ENCODE data around the gene RGS13.

Gene RGS13

DNA sequence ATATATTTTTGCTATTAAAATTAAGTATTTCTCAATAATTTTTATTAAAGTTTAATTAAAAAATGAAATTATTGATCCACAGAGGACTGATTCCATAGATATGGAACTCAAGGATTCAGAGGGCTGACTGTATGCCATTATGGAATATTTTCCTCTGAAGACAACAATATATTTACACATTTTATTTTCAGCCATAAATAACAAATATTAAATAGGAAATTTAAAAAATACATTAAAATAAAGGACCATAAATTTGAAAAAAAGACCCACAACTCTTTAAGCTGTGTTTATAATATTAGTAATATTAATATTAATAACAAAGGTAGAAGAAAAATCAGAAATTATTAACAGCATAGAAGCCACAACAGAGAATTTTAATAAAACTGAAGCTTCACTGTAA lies 18.2 kb downstream of the RGS13 start:
- DNase-seq: no peak
- Mint-ChIP-seq H3K4me1 (no peaks in the 10 kb centered on the region), H3K9me3 (no peaks in the 10 kb centered on the region), H3K27me3 (ENCODE audit: low read depth, poor library complexity) (peaks cover 8% of the 10 kb centered on the region), H3K4me3 (no peak overlapping the region), H3K27ac (no peak overlapping the region), H3K36me3 (ENCODE audit: low read depth) (no peaks in the 10 kb centered on the region)
- TF ChIP-seq, protein P1, sequence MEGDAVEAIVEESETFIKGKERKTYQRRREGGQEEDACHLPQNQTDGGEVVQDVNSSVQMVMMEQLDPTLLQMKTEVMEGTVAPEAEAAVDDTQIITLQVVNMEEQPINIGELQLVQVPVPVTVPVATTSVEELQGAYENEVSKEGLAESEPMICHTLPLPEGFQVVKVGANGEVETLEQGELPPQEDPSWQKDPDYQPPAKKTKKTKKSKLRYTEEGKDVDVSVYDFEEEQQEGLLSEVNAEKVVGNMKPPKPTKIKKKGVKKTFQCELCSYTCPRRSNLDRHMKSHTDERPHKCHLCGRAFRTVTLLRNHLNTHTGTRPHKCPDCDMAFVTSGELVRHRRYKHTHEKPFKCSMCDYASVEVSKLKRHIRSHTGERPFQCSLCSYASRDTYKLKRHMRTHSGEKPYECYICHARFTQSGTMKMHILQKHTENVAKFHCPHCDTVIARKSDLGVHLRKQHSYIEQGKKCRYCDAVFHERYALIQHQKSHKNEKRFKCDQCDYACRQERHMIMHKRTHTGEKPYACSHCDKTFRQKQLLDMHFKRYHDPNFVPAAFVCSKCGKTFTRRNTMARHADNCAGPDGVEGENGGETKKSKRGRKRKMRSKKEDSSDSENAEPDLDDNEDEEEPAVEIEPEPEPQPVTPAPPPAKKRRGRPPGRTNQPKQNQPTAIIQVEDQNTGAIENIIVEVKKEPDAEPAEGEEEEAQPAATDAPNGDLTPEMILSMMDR (IDR thresholded peaks at IDR 0.05): no peak

DNA sequence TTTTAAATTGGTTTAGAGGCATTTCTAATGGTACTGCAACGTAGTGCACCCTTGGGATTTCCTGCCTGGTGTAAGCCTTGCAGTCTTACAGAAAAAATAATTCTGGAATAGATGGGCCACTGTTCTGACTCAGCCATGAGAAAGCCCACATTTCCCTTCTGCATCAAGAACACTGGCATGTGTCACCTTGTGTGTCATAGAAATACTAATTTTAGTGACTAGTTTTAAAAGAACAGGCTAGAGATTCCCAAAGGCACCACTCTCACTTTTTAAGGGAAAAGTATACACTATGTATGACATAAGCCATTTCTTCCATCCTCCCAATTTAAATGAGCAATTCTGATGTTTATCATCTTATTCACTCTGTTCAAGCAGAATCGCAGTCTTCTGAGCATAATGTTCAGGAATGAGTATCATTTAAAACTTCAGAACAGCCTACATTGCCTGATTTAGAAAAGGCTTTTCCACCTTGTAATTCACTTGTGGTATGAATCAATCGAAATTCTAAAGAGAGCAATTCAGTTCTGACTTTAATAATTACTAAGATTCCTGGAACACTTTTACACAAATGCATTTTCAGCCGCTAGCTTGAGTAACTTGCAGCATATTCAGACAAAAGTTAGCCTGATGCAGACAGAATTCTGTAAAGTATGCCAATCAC lies 18.8 kb downstream of the RGS13 start:
- Mint-ChIP-seq H3K4me1 (no peaks in the 10 kb centered on the region), H3K27me3 (ENCODE audit: low read depth, poor library complexity) (peaks cover 8% of the 10 kb centered on the region), H3K36me3 (ENCODE audit: low read depth) (no peaks in the 10 kb centered on the region), H3K9me3 (no peaks in the 10 kb centered on the region), H3K4me3 (no peak overlapping the region), H3K27ac (no peak overlapping the region)
- TF ChIP-seq, protein P1 (IDR thresholded peaks at IDR 0.05): no peak
- no peak for DNase-seq

DNA sequence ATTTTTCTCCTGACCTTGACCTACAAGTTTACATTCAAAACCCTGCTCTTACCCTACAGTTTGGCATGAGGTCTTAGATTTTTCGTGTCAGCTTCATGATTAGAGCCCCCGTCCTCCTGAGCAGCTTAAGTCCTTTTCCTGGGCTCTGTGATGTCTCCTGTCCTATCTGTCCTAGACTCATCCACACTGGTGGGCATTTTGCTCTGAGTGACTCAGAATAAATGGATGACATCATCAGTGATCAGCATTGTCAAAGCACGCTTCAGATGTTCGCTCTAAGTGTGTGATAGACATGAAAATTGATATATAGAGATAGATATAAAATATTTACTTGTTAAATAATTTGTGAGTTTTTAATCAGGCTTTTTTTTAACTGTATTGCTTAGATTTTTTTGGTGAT lies 21.8 kb downstream of the RGS13 start:
- H3K27me3 Mint-ChIP-seq (ENCODE audit: low read depth, poor library complexity): peaks cover 8% of the 10 kb centered on the region
- H3K4me1 Mint-ChIP-seq: no peaks in the 10 kb centered on the region
- no peaks in the 10 kb centered on the region for H3K36me3 Mint-ChIP-seq (ENCODE audit: low read depth)
- no peak overlapping the region for H3K4me3 Mint-ChIP-seq
- DNase-seq: no peak
- peaks cover 5% of the 10 kb centered on the region for H3K9me3 Mint-ChIP-seq
- no peak overlapping the region for H3K27ac Mint-ChIP-seq
- TF ChIP-seq, protein P1 (IDR thresholded peaks at IDR 0.05): no peak

DNA sequence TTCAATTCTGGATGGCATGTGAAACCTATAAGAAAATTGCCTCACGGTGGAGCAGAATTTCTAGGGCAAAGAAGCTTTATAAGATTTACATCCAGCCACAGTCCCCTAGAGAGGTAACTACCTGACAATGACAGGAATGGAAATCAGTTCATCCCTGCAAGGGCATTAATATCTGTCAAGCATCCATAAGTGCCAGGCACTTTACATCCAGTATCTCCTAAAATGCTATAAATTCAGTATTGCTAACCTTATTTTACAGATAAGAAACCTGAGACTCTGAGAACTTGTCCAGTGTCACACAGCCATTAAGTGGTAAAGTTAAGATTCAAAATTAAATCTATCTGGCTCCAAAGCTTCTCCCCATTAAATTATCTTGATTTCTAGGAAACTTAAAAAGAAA lies 22.3 kb downstream of the RGS13 start:
- H3K4me3 Mint-ChIP-seq: no peak overlapping the region
- TF ChIP-seq, protein P1 (IDR thresholded peaks at IDR 0.05): no peak
- H3K4me1 Mint-ChIP-seq: no peaks in the 10 kb centered on the region
- H3K27ac Mint-ChIP-seq: no peak overlapping the region
- DNase-seq: no peak
- peaks cover 8% of the 10 kb centered on the region for H3K27me3 Mint-ChIP-seq (ENCODE audit: low read depth, poor library complexity)
- peaks cover 5% of the 10 kb centered on the region for H3K9me3 Mint-ChIP-seq
- no peaks in the 10 kb centered on the region for H3K36me3 Mint-ChIP-seq (ENCODE audit: low read depth)

DNA sequence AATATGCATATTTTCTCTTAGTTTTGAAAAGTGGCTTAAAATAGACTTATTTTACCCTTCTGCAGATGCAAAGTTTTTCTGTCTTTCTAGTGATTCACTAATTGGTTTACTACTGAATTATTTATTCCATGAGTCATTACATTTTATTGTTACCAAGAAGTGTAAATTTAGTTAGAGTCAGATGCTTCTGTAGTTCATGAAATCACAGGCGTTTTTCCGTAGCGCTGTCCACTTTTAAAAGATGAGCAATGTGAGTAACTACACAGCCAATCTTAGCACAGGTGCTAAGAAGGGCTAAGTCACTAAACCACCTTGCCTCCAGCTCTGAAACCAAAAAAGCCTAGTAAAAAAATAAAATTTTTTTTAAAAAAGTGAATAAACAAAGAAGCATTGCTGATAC lies 24.7 kb downstream of the RGS13 start:
- H3K27me3 Mint-ChIP-seq (ENCODE audit: low read depth, poor library complexity): peaks cover 14% of the 10 kb centered on the region
- no peaks in the 10 kb centered on the region for H3K36me3 Mint-ChIP-seq (ENCODE audit: low read depth)
- no peak overlapping the region for H3K4me3 Mint-ChIP-seq
- no peak overlapping the region for H3K27ac Mint-ChIP-seq
- H3K9me3 Mint-ChIP-seq: peaks cover 5% of the 10 kb centered on the region
- no peak for DNase-seq
- no peaks in the 10 kb centered on the region for H3K4me1 Mint-ChIP-seq
- TF ChIP-seq, protein P1 (IDR thresholded peaks at IDR 0.05): no peak

DNA sequence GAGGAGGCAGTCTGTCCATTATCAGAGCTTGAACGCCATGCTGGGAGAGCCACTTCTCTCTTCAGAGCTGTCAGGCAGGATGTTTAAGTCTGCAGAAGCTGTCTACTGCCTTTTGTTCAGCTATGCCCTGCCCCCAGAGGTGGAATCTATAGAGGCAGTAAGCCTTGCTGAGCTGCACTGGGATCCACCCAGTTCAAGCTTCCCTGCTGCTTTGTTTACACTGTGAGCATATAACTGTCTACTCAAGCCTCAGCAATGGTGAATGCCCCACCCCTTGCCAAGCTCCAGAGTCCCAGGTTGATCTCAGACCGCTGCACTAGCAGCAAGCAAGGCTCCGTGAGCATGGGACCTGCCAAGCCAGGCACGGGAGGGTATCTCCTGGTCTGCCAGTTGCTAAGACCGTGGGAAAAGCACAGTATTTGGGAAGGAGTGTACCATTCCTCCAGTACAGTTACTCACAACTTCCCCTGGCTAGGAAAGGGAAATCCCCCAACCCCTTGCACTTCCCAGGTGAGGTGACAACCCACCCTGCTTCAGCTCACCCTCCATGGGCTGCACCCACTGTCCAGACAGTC lies 32.5 kb downstream of the RGS13 start:
- Mint-ChIP-seq H3K9me3 (no peaks in the 10 kb centered on the region), H3K27me3 (ENCODE audit: low read depth, poor library complexity) (peaks cover 11% of the 10 kb centered on the region), H3K4me3 (no peak overlapping the region), H3K4me1 (no peaks in the 10 kb centered on the region), H3K36me3 (ENCODE audit: low read depth) (no peaks in the 10 kb centered on the region), H3K27ac (no peak overlapping the region)
- DNase-seq: no peak
- TF ChIP-seq, protein P1 (IDR thresholded peaks at IDR 0.05): no peak

All from nephron progenitor cell (in vitro differentiated cells).